HG03469 (cell line): ENCODE measurements around the gene RPAP3.
A peak's percentile ranks its signal among the peaks of the same experiment; 100 is the strongest.

Source experiments
- ATAC-seq: cut with Tn5 transposase; IDR thresholded peaks from one replicate; pipeline ENCODE4 v1.9.1; 2021; ENCODE audit warnings: mild to moderate bottlenecking, moderate library complexity, moderate number of reproducible peaks; ENCODE audit not compliant: unreplicated experiment

The RPAP3 gene

GRCh38 chr12:47705566-47706425, at the start of gene RPAP3:
TSS of gene RPAP3 (minus strand) at chr12:47706030. CDS start at chr12:47702840, 3,190 bp downstream.
- ATAC-seq: peak; percentile 56

- ATAC-seq: no peak
Measured at GRCh38 chr12:47754881-47755280, 49.1 kb upstream of the RPAP3 start.

- ATAC-seq: no peak
Measured at GRCh38 chr12:47754126-47754525, 48.3 kb upstream of the RPAP3 start.

GRCh38 chr12:47753021-47754001, 47.5 kb upstream of the RPAP3 start:
- no peak for ATAC-seq

- no peak for ATAC-seq
Measured at GRCh38 chr12:47752552-47752951, 46.7 kb upstream of the RPAP3 start.

- ATAC-seq: no peak
Measured at GRCh38 chr12:47752121-47752520, 46.3 kb upstream of the RPAP3 start.

GRCh38 chr12:47751561-47751960, 45.7 kb upstream of the RPAP3 start:
- no peak for ATAC-seq

- ATAC-seq: no peak
Measured at GRCh38 chr12:47750916-47751470, 45.2 kb upstream of the RPAP3 start.

- ATAC-seq: no peak
Measured at GRCh38 chr12:47750229-47750798, 44.5 kb upstream of the RPAP3 start.

GRCh38 chr12:47748899-47749298, 43.1 kb upstream of the RPAP3 start:
- no peak for ATAC-seq

GRCh38 chr12:47748507-47748828, 42.6 kb upstream of the RPAP3 start:
- ATAC-seq: no peak

- no peak for ATAC-seq
Measured at GRCh38 chr12:47747596-47748506, 42.0 kb upstream of the RPAP3 start.

GRCh38 chr12:47747126-47747525, 41.3 kb upstream of the RPAP3 start:
- ATAC-seq: no peak

- ATAC-seq: no peak
Measured at GRCh38 chr12:47746523-47746922, 40.7 kb upstream of the RPAP3 start.

- ATAC-seq: no peak
Measured at GRCh38 chr12:47746073-47746472, 40.2 kb upstream of the RPAP3 start.

GRCh38 chr12:47745485-47746041, 39.7 kb upstream of the RPAP3 start:
- ATAC-seq: no peak

GRCh38 chr12:47744778-47745436, 39.1 kb upstream of the RPAP3 start:
- ATAC-seq: no peak

GRCh38 chr12:47744005-47744651, 38.3 kb upstream of the RPAP3 start:
- no peak for ATAC-seq
